ENCODE data around the gene OLFM1. TPM values are rescaled to one million over a fixed set of nuclear protein-coding genes. Genes with fewer than 3 reads are reported as not detected.

The OLFM1 gene
- polyA plus RNA-seq, 1 donor = 5.8 TPM

DNA sequence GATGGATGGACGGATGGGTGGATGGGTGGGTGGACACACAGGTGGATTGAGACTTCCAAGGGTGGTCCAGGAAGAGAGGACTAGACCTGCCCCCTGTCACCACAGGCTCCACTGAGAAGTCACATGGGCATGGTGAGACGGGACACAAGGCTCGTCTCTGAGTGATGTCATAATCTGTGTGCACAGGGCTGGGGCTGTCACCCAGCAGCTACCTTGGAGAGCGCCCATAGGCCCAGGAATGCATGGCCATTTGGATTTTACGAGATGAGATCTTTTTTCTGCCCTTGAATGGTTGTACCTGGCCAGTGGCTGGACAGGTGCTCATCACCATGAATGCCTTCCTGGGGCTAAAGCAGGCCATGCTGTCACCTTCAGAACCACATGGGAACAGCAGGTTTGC is 3.1 kb downstream of the OLFM1 start:
- DNase-seq = no peak

DNA sequence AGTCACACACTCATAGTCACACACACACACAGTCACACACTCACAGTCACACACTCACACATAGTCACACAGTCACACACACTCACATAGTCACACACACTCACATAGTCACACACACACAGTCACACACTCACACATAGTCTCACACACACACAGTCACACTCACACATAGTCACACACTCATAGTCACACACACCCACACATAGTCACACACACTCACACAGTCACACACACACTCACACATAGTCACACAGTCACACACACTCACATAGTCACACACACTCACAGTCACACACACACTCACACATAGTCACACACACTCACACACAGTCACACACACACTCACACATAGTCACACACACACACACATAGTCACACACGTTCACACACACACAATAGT is 4.1 kb downstream of the OLFM1 start:
- DNase-seq = no peak

DNA sequence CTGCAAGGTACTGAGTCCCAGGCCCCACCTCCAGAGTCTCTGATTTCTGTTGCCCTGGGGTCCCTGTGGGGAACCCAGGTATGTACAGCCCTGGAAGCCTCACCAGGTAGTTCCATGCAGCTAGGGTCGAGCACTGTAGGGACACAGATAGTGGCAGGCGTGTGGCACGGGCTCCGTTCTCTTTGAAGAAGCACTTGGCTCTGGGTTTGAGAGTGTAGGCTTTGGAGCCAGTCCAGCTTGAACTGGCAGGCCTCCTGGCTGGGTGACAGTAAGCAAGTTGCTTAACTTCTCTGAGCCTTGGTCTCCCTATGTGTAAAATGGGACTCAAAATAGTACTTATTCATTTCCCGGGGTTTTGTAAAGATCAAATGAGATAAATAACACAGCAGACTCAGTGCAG is 5.6 kb downstream of the OLFM1 start:
- DNase-seq = no peak

DNA sequence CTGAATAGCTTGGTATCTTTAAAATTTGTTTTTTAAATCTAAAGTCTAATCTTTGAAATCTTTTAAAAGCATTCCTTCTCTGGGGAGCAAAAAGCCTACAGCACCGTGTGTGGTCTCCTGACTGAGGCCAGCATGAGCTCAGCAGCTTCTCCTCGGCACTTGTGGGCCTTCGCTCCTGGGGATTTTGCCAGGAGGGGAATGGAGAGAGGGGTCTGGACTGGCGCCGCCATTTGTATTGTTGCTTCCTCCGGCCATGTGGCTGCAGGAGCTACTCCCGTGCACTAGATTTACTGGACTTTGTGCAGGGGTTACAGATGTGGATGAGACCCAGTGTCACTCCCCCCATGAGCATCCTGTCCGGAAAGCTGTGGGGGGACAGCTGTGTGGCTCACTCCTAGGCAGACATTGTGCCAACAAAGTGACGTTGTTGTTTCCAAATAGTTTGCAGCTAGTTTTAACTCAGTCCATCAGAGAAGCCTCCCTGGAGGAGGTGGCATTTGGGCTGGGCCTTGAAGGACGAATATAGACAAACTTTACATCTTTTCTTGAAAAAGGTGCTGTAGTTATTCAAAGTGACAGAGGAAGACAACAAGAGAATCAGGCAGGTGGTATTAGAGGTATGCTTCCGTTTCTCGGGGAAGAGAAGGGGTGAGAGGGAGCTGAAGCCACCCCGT is 6.6 kb downstream of the OLFM1 start:
- no peak for DNase-seq

GRCh38 chr9:135095470-135096407 is 8.3 kb downstream of the OLFM1 start:
- DNase-seq = no peak

DNA sequence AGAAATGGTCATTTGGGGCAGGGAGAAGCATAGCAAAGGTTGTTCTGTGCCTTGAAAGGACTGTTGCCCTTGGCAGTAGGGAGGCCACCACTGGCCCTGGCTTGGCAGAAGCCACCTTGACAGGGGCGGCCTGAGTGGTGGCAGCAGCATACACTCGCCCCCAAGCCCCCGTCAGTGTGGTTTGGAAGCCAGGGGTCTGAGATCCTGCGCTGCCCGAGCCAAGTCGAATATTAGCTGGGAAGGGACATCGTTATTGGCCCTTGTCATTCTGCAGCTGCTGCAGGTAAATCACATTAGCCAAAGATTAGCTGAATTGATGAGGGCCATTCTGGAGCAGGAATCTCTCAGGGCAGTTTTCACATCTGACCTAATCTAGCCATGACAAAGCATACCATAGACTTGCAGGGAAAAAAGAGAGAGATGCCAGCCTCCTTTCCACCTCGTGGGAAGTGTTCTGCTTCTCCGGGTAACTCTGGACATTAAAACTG is 9.0 kb downstream of the OLFM1 start:
- DNase-seq = no peak

- no peak for DNase-seq
These were observed 11.1 kb downstream of the OLFM1 start for GRCh38 chr9:135098400-135099105.

DNA sequence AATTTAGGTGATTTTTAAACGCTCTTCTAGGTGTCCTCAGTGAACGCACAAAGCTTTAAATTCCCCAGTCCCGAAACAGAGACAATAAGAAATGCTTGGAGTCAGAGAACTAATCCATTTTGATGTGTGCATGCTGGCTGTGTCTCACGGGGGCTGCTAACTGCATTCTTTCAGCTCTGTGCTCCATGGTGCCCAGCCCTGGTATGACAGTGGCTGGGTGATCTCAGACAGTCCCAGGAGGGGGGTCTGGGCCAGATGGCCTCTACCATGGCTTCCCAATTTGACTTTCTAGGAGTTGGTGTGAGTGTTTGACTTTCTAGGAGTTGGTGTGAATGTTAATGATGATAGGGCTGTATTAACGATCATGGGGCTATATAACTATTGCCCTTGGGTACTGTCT is 12.1 kb downstream of the OLFM1 start:
- DNase-seq = no peak

DNA sequence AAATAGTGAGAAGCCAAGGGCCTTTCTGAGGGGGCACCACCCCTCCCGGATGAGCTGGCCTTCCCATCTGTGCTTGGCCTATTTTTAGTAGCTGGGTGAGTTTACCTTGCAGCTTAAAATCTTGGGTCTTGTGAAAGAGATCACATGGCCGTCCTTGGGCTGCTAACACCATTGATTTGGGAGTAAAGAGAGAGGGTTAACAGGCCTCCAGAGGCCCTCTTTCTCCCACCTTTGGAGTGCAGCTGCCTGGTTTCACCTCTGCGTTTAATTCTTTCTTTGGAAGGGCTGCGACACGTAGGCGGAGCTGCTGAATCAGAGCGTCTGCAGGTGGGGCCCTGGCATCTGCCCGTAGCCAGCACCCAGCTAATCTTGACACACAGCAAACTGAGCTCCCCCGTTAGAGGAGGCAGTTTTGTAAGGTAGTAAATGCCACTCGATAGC is 12.8 kb downstream of the OLFM1 start:
- DNase-seq = no peak

- no peak for DNase-seq
These were observed 13.4 kb downstream of the OLFM1 start for GRCh38 chr9:135100725-135101410.

GRCh38 chr9:135101486-135101885 is 14.0 kb downstream of the OLFM1 start:
- DNase-seq = no peak

DNA sequence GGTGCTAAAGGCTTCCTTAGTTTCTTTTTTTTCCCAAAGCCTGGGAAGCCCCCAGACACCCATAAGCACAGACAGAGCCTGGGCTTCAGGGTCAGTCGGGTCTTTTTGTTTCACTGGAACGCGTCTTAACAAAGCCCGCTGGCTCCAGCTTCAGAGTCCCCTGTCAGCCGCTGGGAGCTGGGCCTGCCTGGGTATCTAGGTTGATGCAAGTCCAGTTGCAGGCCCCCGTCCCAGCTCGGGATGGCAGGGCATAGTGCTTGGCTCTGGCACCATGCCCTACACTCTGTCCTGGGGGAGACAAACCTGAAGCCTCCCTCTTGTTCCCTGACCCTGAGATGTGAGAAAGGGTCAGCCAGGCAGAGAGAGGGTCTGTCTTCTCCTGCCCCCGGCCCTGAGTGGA is 14.5 kb downstream of the OLFM1 start:
- DNase-seq = no peak

DNA sequence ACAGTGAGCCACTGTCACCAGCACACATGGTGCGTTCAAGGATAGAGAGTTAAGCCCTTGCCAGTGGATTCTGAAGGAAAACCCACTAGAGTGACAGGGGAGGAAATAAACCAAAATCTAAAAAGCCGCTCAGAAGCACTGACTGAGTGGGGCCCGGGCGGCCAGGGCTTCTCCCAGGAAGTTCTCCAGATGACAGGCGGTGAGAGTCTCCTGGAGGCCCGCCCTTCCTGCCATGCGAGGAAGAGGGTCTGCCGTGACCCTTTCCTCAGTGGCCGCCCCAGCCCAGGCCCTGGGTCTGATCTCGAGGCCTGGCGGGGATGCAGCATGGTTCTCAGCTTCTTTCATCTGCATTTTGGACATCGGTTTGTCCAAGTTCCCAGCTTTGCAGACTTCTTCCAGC is 14.9 kb downstream of the OLFM1 start:
- no peak for DNase-seq

- DNase-seq = peak; percentile 58
These were observed 15.6 kb downstream of the OLFM1 start for GRCh38 chr9:135103001-135103446.

DNA sequence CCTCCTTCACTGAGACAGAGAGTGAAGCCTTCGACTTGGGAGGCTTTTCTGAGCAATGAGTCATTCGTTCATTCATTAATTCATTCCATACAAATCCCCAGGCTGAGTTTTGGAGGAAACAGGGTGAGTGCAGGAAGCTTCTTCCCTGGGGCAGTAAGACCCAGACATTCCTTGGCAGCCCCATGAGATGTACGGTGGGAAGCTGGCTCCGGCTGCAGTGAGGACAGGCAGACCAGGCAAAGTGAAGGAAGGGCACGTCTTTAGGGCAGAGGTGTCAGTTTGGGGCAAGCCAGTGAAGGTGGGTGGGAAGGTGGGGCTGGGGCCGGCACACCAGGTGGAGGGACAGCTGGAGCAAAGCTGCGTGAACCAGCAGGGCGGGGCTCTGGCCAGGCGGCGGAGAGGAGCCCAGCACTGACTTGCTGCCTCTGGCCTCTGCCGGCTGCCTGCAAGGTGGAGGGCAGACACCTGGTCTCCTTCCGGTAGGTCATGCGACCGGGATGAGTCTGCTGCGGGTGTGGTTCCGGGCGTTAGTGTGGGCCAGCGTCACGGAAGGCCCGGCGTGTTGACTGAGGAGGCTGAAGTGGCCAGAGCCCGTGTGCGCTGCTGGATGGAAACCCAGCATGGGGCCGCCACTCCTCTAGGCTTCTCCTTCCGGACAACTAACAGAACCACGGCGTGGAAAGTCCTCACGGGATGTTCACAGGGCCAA is 16.6 kb downstream of the OLFM1 start:
- DNase-seq = no peak

DNA sequence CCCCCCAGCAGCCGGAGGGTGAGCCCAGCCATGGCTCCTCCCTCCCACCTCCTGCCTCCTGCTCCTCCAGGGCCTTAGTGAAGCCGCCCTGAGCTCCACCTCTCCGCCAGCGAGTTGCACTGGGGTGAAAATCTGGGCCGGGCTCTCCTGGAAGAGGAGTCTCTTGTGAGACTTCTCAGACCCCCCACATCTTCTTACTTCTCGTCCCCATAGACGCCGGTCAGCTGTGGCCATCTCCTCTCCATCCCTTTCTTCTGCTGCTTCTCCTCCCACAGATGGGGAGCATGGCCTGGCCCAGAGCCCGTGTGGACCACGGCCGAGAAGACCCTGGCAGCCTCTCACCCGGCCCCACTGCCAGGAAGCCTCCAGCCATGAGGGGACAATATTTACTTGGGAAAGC is 17.3 kb downstream of the OLFM1 start:
- no peak for DNase-seq

GRCh38 chr9:135105211-135105745 is 17.8 kb downstream of the OLFM1 start:
- DNase-seq = no peak

- DNase-seq = no peak
These were observed 18.5 kb downstream of the OLFM1 start for GRCh38 chr9:135105938-135106491.

DNA sequence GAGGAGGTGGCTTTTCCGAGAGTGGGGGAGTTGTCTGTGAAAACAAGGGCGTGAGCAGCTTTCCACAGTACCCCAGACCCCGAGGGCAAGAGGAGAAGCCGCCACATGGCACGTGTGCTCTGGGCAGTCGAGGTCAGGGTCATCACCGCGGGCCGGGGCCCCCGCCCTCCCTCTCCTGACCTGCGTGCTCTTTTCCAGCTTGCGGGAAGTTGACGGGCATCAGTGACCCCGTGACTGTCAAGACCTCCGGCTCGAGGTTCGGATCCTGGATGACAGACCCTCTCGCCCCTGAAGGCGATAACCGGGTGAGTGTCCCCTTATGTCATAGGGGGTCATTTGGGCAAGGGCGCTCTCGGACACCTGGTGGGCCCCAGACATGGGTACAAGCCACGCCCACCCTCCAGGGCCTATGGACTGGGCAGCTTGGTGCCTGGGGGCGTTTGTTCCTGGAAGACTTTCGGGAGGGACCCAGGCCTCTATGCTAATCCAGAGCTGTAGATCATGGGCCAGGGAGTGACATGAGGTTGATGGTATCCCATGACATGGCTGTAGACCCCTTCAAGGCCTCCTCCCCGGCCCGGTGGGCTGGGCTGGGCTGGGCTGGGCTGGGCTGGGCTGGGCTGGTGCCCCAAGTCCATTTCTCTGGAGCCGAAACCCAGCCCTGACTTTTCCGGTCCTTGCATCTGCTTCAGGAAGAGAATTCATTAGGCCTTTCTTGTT is 19.2 kb downstream of the OLFM1 start:
- DNase-seq = no peak

- DNase-seq = no peak
These were observed 20.2 kb downstream of the OLFM1 start for GRCh38 chr9:135107581-135108235.
